CD4-positive, alpha-beta T cell treated with Interferon alpha-2 for 1 hour (primary cell): Measurements from ENCODE around the gene GALNT9.
"Not testable (repeated sequence)": the region's sequence is repeated elsewhere in the genome, so short reads cannot be mapped to it uniquely, and the experiment has no call there.

ENCODE experiments used
- DNase-seq, 2 donors: peaks; one replicate each; pipeline ENCODE4 v3.0.0-alpha.2; 2020 to 2022

The GALNT9 gene

GRCh38 chr12:132152953-132153352 lies 176.4 kb downstream of the GALNT9 start:
- DNase-seq: no peak

GRCh38 chr12:132152411-132152821 lies 177.0 kb downstream of the GALNT9 start:
- no peak for DNase-seq

GRCh38 chr12:132151766-132152410 lies 177.5 kb downstream of the GALNT9 start:
- DNase-seq: no peak

GRCh38 chr12:132151145-132151765 lies 178.1 kb downstream of the GALNT9 start:
- no peak for DNase-seq

- DNase-seq: no peak
These were observed 178.6 kb downstream of the GALNT9 start for GRCh38 chr12:132150780-132151144.

- not testable (repeated sequence) for DNase-seq
These were observed 179.9 kb downstream of the GALNT9 start for GRCh38 chr12:132149526-132149925.

GRCh38 chr12:132148368-132149045 lies 180.9 kb downstream of the GALNT9 start:
- DNase-seq: no peak

- DNase-seq: no peak
These were observed 181.7 kb downstream of the GALNT9 start for GRCh38 chr12:132147423-132148367.

GRCh38 chr12:132146772-132147422 lies 182.5 kb downstream of the GALNT9 start:
- no peak for DNase-seq
